ENCODE results near the gene ECSIT. TPM values are rescaled to one million over a fixed set of nuclear protein-coding genes. Genes with fewer than 3 reads are reported as not detected.
A peak's percentile ranks its signal among the peaks of the same experiment; 100 is the strongest.
"Not testable (repeated sequence)": the region's sequence is repeated elsewhere in the genome, so short reads cannot be mapped to it uniquely, and the experiment has no call there.

The ECSIT gene
- 47.9 and 51.2 TPM in 2 replicates for total RNA-seq (2014; rRNA removed; shearing (Covaris generic))

GRCh38 chr19:11528551-11529341 lies at the start of gene ECSIT:
Gene ECSIT, minus strand, starts transcription at chr19:11529134. Its CDS starts 9,964 bp downstream, at chr19:11519170.
- DNase-seq (ENCODE audit: low read depth): peak; percentile 99

GRCh38 chr19:11577451-11578257 lies 48.7 kb upstream of the ECSIT start, which contains the start of gene ACP5:
Gene ACP5, minus strand, starts transcription at chr19:11577645. Its CDS starts 328 bp downstream, at chr19:11577317.
- peak; percentile 22 for DNase-seq (ENCODE audit: low read depth)

GRCh38 chr19:11576227-11576626 lies 47.3 kb upstream of the ECSIT start:
- DNase-seq (ENCODE audit: low read depth): no peak

GRCh38 chr19:11574689-11575088 lies 45.8 kb upstream of the ECSIT start:
- DNase-seq (ENCODE audit: low read depth): no peak

- not testable (repeated sequence) for DNase-seq (ENCODE audit: low read depth)
Measured at GRCh38 chr19:11573763-11574162, 44.8 kb upstream of the ECSIT start.

GRCh38 chr19:11573354-11573753 lies 44.4 kb upstream of the ECSIT start:
- DNase-seq (ENCODE audit: low read depth): not testable (repeated sequence)

- no peak for DNase-seq (ENCODE audit: low read depth)
Measured at GRCh38 chr19:11570039-11570462, 41.1 kb upstream of the ECSIT start.

- DNase-seq (ENCODE audit: low read depth): no peak
Measured at GRCh38 chr19:11566164-11566563, 37.2 kb upstream of the ECSIT start.

- DNase-seq (ENCODE audit: low read depth): not testable (repeated sequence)
Measured at GRCh38 chr19:11565649-11565980, 36.7 kb upstream of the ECSIT start.

GRCh38 chr19:11564082-11564807 lies 35.3 kb upstream of the ECSIT start:
- not testable (repeated sequence) for DNase-seq (ENCODE audit: low read depth)

- DNase-seq (ENCODE audit: low read depth): no peak
Measured at GRCh38 chr19:11563532-11563931, 34.6 kb upstream of the ECSIT start.

- DNase-seq (ENCODE audit: low read depth): peak; percentile 71
Measured at GRCh38 chr19:11560404-11561051, 31.6 kb upstream of the ECSIT start.

- peak; percentile 97 for DNase-seq (ENCODE audit: low read depth)
Measured at GRCh38 chr19:11558881-11559828, 30.2 kb upstream of the ECSIT start, which contains the start of gene ELOF1. Gene ELOF1, minus strand, starts transcription at chr19:11559230. Its CDS starts 4,883 bp downstream, at chr19:11554347.

- DNase-seq (ENCODE audit: low read depth): no peak
Measured at GRCh38 chr19:11556634-11557420, 27.9 kb upstream of the ECSIT start.

GRCh38 chr19:11555246-11555645 lies 26.3 kb upstream of the ECSIT start:
- DNase-seq (ENCODE audit: low read depth): no peak

- no peak for DNase-seq (ENCODE audit: low read depth)
Measured at GRCh38 chr19:11554160-11554559, 25.2 kb upstream of the ECSIT start.

GRCh38 chr19:11552666-11553372 lies 23.9 kb upstream of the ECSIT start:
- DNase-seq (ENCODE audit: low read depth): no peak

GRCh38 chr19:11551603-11552235 lies 22.8 kb upstream of the ECSIT start:
- DNase-seq (ENCODE audit: low read depth): no peak

Data from RPMI7951 (cell line).